DOHH2 (cell line): ENCODE data around the gene WEE1.

Source experiments
- H3F3A ChIP-seq: fragments of 200-600 bp; sonication (generic), shearing (Covaris generic); 2 replicates; pipeline ENCODE4 v1.6.0; 2016; ENCODE audit warnings: antibody characterized with exemption, mild to moderate bottlenecking; ENCODE audit not compliant: control insufficient read depth, insufficient read depth
- H3K27ac ChIP-seq: fragments of 200-600 bp; sonication (generic); 2 replicates; pipeline ENCODE4 v1.5.1; 2014; ENCODE audit warnings: low read depth, mild to moderate bottlenecking, low read length, moderate library complexity
- H3K27me3 ChIP-seq: fragments of 200-600 bp; sonication (generic); 2 replicates; pipeline ENCODE4 v1.6.1; 2014; ENCODE audit warnings: mild to moderate bottlenecking, low read length, mixed read lengths; ENCODE audit not compliant: control insufficient read depth
- H3K36me3 ChIP-seq: fragments of 200-600 bp; sonication (generic); 2 replicates; pipeline ENCODE4 v1.6.1; 2014; ENCODE audit warnings: mild to moderate bottlenecking, low read length, moderate library complexity, mixed read lengths; ENCODE audit not compliant: control insufficient read depth
- H3K4me1 ChIP-seq: fragments of 200-600 bp; sonication (generic); 2 replicates; pipeline ENCODE4 v1.6.1; 2014; ENCODE audit warnings: mild to moderate bottlenecking, low read length, mixed read lengths; ENCODE audit not compliant: control insufficient read depth
- H3K4me2 ChIP-seq: fragments of 200-600 bp; sonication (generic); 2 replicates; pipeline ENCODE4 v1.6.0; 2014; ENCODE audit warnings: mild to moderate bottlenecking, low read length, moderate library complexity
- H3K4me3 ChIP-seq: fragments of 200-600 bp; sonication (generic); 2 replicates; pipeline ENCODE4 v1.5.1; 2014; ENCODE audit warnings: mild to moderate bottlenecking, low read length, mixed read lengths
- H3K79me2 ChIP-seq: fragments of 200-600 bp; sonication (generic); 2 replicates; pipeline ENCODE4 v1.6.1; 2014; ENCODE audit warnings: mild to moderate bottlenecking, low read length, mixed read lengths; ENCODE audit not compliant: control insufficient read depth
- H3K9me2 ChIP-seq: fragments of 200-600 bp; sonication (generic); replicated peaks from 2 replicates; pipeline ENCODE4 v1.6.1; 2014; ENCODE audit warnings: mild to moderate bottlenecking, low read length, mixed read lengths; ENCODE audit not compliant: control insufficient read depth
- H3K9me3 ChIP-seq: fragments of 200-600 bp; sonication (generic); 2 replicates; pipeline ENCODE4 v1.6.1; 2014; ENCODE audit warnings: antibody characterized with exemption, low read length, mixed read lengths; ENCODE audit not compliant: control insufficient read depth, insufficient read depth
- H4K20me1 ChIP-seq: fragments of 200-600 bp; sonication (generic); 2 replicates; pipeline ENCODE4 v1.6.0; 2014; ENCODE audit warnings: low read depth, mild to moderate bottlenecking, antibody characterized with exemption, low read length, moderate library complexity; ENCODE audit not compliant: control insufficient read depth, insufficient read depth
- CTCF ChIP-seq: fragments of 200-600 bp; sonication (generic); IDR thresholded peaks from one replicate; pipeline ENCODE4 v1.5.1; 2014; ENCODE audit warnings: antibody characterized with exemption, mild to moderate bottlenecking, low read depth, low read length; ENCODE audit not compliant: poor library complexity, severe bottlenecking
- EZH2phosphoT487 ChIP-seq: fragments of 200-600 bp; sonication (generic); IDR thresholded peaks from 2 replicates; pipeline ENCODE4 v1.6.1; 2017; ENCODE audit warnings: borderline replicate concordance, mild to moderate bottlenecking, antibody characterized with exemption, low read length, moderate library complexity, mixed read lengths

The WEE1 gene

GRCh38 chr11:9616042-9616675 lies 42.7 kb downstream of the WEE1 start:
- no peaks in the 10 kb centered on the region for H3K27me3 ChIP-seq
- peaks cover 66% of the 10 kb centered on the region for H3F3A ChIP-seq
- peak overlapping the region; percentile 85 for H3K4me2 ChIP-seq
- no peaks in the 10 kb centered on the region for H4K20me1 ChIP-seq
- TF ChIP-seq CTCF = no peak
- TF ChIP-seq EZH2phosphoT487 = no peak
- no peaks in the 10 kb centered on the region for H3K9me3 ChIP-seq
- H3K27ac ChIP-seq = peak overlapping the region; percentile 98
- H3K36me3 ChIP-seq = peaks cover 12% of the 10 kb centered on the region
- H3K9me2 ChIP-seq = no peaks in the 10 kb centered on the region
- peaks cover 37% of the 10 kb centered on the region for H3K79me2 ChIP-seq
- peaks cover 94% of the 10 kb centered on the region for H3K4me1 ChIP-seq
- H3K4me3 ChIP-seq = peak overlapping the region; percentile 71

- Histone ChIP-seq H3K4me1 (peaks cover 94% of the 10 kb centered on the region), H4K20me1 (no peaks in the 10 kb centered on the region), H3F3A (peaks cover 66% of the 10 kb centered on the region), H3K4me3 (peak overlapping the region; percentile 71), H3K4me2 (peak overlapping the region; percentile 85), H3K9me3 (no peaks in the 10 kb centered on the region), H3K27ac (peak overlapping the region; percentile 98), H3K36me3 (peaks cover 12% of the 10 kb centered on the region), H3K9me2 (no peaks in the 10 kb centered on the region), H3K27me3 (no peaks in the 10 kb centered on the region), H3K79me2 (peaks cover 37% of the 10 kb centered on the region)
- no peak for TF ChIP-seq CTCF
- TF ChIP-seq EZH2phosphoT487 = no peak
Observed at GRCh38 chr11:9616858-9617257, 43.4 kb downstream of the WEE1 start.

GRCh38 chr11:9617940-9618339 lies 44.5 kb downstream of the WEE1 start:
- Histone ChIP-seq H3F3A (peaks cover 58% of the 10 kb centered on the region), H3K79me2 (peaks cover 34% of the 10 kb centered on the region), H3K4me1 (peaks cover 84% of the 10 kb centered on the region), H3K4me2 (peak overlapping the region; percentile 85), H3K27ac (peak overlapping the region; percentile 98), H3K9me3 (no peaks in the 10 kb centered on the region), H3K4me3 (0 out of 2 replicates have a peak overlapping the region, but pooled peaks have one; percentile 1), H3K9me2 (no peaks in the 10 kb centered on the region), H3K27me3 (no peaks in the 10 kb centered on the region), H4K20me1 (no peaks in the 10 kb centered on the region), H3K36me3 (peaks cover 12% of the 10 kb centered on the region)
- TF ChIP-seq EZH2phosphoT487 (no peak), CTCF (no peak)

GRCh38 chr11:9619004-9619403 lies 45.5 kb downstream of the WEE1 start:
- Histone ChIP-seq H3F3A (peaks cover 50% of the 10 kb centered on the region), H4K20me1 (no peaks in the 10 kb centered on the region), H3K79me2 (peaks cover 34% of the 10 kb centered on the region), H3K36me3 (peaks cover 12% of the 10 kb centered on the region), H3K4me1 (peaks cover 77% of the 10 kb centered on the region), H3K4me2 (peak overlapping the region; percentile 85), H3K27ac (peak overlapping the region; percentile 98), H3K4me3 (peak overlapping the region; percentile 70), H3K9me3 (no peaks in the 10 kb centered on the region), H3K27me3 (no peaks in the 10 kb centered on the region), H3K9me2 (no peaks in the 10 kb centered on the region)
- TF ChIP-seq CTCF (no peak), EZH2phosphoT487 (no peak)
